ENCODE results near the gene TVP23C.
"Not testable (repeated sequence)": the region's sequence is repeated elsewhere in the genome, so short reads cannot be mapped to it uniquely, and the experiment has no call there.

The TVP23C gene

DNA sequence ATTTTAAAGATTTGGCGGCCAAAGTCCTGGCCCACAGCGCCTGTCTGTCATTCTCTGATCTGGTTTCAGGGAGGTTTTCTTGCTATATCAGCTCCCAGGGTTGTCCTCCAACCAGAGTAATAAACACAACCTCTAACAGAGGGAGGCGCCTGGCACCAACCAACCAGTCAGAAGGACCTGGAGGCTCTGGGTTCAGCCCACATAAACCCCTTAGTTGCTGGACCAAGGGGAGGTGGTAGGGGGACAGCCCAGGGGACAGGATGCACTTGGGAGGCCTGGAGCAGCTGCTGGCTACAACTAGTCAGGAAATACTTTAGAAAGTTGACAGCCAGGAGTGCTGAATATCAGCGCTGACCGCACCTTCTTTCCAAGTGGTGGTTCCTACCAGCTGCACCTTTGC is 54.2 kb downstream of the TVP23C start:
- TF ChIP-seq, protein P1, sequence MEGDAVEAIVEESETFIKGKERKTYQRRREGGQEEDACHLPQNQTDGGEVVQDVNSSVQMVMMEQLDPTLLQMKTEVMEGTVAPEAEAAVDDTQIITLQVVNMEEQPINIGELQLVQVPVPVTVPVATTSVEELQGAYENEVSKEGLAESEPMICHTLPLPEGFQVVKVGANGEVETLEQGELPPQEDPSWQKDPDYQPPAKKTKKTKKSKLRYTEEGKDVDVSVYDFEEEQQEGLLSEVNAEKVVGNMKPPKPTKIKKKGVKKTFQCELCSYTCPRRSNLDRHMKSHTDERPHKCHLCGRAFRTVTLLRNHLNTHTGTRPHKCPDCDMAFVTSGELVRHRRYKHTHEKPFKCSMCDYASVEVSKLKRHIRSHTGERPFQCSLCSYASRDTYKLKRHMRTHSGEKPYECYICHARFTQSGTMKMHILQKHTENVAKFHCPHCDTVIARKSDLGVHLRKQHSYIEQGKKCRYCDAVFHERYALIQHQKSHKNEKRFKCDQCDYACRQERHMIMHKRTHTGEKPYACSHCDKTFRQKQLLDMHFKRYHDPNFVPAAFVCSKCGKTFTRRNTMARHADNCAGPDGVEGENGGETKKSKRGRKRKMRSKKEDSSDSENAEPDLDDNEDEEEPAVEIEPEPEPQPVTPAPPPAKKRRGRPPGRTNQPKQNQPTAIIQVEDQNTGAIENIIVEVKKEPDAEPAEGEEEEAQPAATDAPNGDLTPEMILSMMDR (IDR thresholded peaks at IDR 0.05; ENCODE audit: extremely low read depth, insufficient read depth, missing control alignments), result no peak
- in situ Hi-C loops (cut with MboI; ENCODE audit: low pct_unique_long_range_greater_than_20kb, low sequenced_read_pairs, unreplicated experiment), result loop anchor here (25.0 kb wide), 1 partner anchor 247 kb away; the partner anchor contains the start of gene PMP22

DNA sequence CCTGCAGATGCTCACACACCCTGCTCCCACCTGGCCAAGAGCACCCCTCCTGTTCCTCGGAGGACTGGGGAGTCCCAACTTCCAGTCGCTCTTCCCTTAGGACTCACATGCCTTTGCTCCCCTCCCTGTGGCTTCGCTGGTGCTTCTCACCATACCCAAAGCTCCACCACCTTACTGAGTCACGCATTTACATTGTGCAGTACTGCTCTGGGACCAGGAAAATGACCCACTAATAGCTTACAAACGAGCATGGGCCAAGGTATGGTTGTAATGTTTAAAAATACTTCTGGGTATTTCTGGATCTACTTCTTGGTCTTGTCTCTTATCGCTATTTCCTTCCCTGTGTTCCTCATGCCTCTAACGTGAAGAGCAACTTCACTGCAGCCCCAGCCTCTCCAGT is 54.8 kb downstream of the TVP23C start:
- no peak for DNase-seq (ENCODE audit: low spot score)
- TF ChIP-seq, protein P1 (IDR thresholded peaks at IDR 0.05; ENCODE audit: extremely low read depth, insufficient read depth, missing control alignments), result no peak
- in situ Hi-C loops (cut with MboI; ENCODE audit: low pct_unique_long_range_greater_than_20kb, low sequenced_read_pairs, unreplicated experiment), result loop anchor here (25.0 kb wide), 1 partner anchor 246 kb away; the partner anchor contains the start of gene PMP22

More for the DNA sequence above, 54.2 kb downstream of the TVP23C start:
- DNase-seq (ENCODE audit: low spot score), result no peak

DNA sequence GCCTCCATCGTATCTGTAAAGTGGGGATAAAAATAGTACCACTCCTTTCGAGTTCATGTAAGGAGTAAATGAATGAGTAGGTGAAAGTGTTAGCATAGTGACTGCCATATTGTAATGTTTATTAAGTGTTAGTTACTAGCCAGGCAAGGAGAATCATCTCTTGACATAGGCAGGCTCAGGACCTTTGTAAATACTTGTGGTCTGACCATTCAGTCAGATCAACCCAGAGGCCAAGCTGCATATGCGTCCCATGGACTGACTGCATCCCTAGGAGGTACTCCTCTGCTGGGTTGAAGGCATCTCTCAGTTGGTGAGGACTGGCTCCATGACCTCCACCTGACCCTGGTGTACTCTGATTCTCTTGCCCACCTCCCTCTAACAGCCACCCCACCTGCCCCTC is 55.4 kb downstream of the TVP23C start:
- DNase-seq (ENCODE audit: low spot score), result no peak
- in situ Hi-C loops (cut with MboI; ENCODE audit: low pct_unique_long_range_greater_than_20kb, low sequenced_read_pairs, unreplicated experiment), result loop anchor here (25.0 kb wide), 1 partner anchor 246 kb away; the partner anchor contains the start of gene PMP22
- TF ChIP-seq, protein P1 (IDR thresholded peaks at IDR 0.05; ENCODE audit: extremely low read depth, insufficient read depth, missing control alignments), result no peak

DNA sequence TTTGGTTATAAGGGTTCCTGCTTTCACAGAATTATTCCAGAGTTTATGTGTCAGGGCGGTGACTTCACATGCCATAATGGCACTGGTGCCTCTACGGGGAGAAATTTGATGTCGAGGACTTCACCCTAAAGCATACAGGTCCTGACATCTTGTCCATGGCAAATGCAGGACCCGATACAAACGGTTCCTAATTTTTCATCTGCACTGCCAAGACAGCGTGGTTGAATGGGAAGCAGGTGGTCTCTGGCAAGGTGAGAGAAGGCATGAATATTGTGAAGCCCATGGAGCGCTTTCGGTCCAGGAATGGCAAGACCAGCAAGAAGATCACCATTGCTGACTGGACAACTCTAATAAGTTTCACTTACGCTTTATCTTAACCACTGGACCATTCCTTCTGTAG is 56.3 kb downstream of the TVP23C start:
- no peak for DNase-seq (ENCODE audit: low spot score)
- in situ Hi-C loops (cut with MboI; ENCODE audit: low pct_unique_long_range_greater_than_20kb, low sequenced_read_pairs, unreplicated experiment), result loop anchor here (25.0 kb wide), 1 partner anchor 245 kb away; the partner anchor contains the start of gene PMP22
- TF ChIP-seq, protein P1 (IDR thresholded peaks at IDR 0.05; ENCODE audit: extremely low read depth, insufficient read depth, missing control alignments), result no peak

DNA sequence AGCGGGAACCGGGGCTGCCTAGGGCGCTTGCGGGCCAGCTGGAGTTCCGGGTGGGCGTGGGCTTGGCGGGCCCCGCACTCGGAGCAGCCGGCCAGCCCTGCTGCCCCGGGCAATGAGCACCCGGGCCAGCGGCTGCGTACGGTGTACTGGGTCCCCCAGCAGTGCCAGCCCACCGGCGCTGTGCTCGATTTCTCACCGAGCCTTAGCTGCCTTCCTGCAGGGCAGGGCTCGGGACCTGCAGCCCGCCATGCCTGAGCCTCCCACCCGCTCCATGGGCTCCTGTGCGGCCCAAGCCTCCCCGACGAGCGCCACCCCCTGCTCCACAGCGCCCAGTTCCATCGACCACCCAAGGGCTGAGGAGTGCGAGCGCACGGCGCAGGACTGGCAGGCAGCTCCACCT is 57.6 kb downstream of the TVP23C start:
- not testable (repeated sequence) for DNase-seq (ENCODE audit: low spot score)
- in situ Hi-C loops (cut with MboI; ENCODE audit: low pct_unique_long_range_greater_than_20kb, low sequenced_read_pairs, unreplicated experiment), result loop anchor here (25.0 kb wide), 1 partner anchor 243 kb away; the partner anchor contains the start of gene PMP22

DNA sequence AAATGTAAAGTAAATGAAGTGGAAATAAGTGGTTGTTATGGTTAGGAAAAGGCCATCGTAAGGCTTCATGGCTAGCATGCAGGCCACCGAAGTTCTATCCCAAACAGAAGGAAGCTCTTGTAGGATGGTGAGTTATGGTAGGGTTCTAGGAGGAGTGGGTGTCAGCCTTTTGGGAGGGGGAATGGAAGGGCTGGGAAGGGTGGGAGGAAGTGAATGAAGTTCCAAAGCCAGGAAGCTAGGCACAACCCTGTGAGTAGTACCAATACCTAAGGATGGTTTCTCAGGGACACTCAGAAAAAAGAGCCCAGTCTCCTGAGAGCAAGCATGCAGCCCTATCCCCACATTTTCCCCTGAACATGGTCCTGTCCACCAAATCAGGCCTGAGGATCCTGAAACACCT is 59.6 kb downstream of the TVP23C start:
- TF ChIP-seq, protein P1 (IDR thresholded peaks at IDR 0.05; ENCODE audit: extremely low read depth, insufficient read depth, missing control alignments), result no peak
- in situ Hi-C loops (cut with MboI; ENCODE audit: low pct_unique_long_range_greater_than_20kb, low sequenced_read_pairs, unreplicated experiment), result loop anchor here (25.0 kb wide), 1 partner anchor 241 kb away; the partner anchor contains the start of gene PMP22
- no peak for DNase-seq (ENCODE audit: low spot score)

DNA sequence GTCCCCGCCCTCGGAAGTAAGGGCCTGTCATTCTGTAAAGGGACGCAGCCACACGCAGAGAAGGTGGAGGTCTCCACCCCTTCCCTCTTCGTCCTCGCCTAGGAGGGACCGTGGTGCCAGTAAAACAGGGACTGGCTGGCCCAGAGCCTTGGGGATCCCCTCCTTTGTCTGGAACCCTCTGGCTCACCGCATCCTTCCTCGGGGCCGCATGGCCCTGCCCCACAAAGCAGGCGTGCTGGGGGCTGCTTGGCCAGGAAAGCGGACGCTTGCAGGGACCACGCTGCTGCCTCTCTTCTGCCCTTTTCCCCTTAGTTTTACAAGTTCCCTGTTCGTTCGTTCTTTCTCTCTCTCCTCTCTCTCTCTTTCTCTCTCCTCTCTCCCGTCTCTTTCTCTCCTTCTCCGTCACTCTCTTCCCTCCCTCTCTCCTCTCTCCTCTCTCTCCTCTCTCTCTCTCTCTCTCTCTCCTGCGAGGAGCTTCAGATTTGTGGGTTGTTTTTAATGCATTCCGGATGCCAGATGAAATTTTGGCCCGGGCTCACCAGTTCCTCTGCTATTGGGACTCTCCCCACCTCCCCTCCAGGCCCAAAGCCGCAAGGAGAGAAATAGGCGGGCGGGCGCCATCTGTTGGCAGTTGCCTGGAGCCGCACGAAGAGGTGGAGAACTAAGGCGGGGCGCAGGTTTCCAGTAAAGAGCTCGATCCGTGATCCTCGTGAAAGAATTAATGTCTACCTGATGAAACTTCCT is 60.7 kb downstream of the TVP23C start:
- in situ Hi-C loops (cut with MboI; ENCODE audit: low pct_unique_long_range_greater_than_20kb, low sequenced_read_pairs, unreplicated experiment), result loop anchor here (25.0 kb wide), 1 partner anchor 240 kb away; the partner anchor contains the start of gene PMP22
- TF ChIP-seq, protein P1 (IDR thresholded peaks at IDR 0.05; ENCODE audit: extremely low read depth, insufficient read depth, missing control alignments), result peak; percentile 91
- DNase-seq (ENCODE audit: low spot score), result peak; percentile 81
